Peyer's patch (tissue), 4 donors: ENCODE results near the gene CACNA1G. TPM values are rescaled to one million over a fixed set of nuclear protein-coding genes. Genes with fewer than 3 reads are reported as not detected.

ENCODE experiments used
- DNase-seq, 3 donors: peaks; one replicate each; pipeline ENCODE4 v3.0.0-alpha.2; 2017 to 2019
- H3K27ac ChIP-seq, 4 donors: fragments of 200-600 bp; sonication (generic); one replicate each; pipeline ENCODE4 v1.5.1; 2016 to 2019
- H3K27me3 ChIP-seq, 2 donors: fragments of 200-600 bp; sonication (generic); one replicate each; pipeline ENCODE4 v1.5.1; 2019
- H3K36me3 ChIP-seq, 3 donors: fragments of 200-600 bp; sonication (generic); one replicate each; pipeline ENCODE4 v1.5.1; 2016 to 2019
- H3K4me1 ChIP-seq, 4 donors: fragments of 200-600 bp; sonication (generic); one replicate each; pipeline ENCODE4 v1.5.1; 2016 to 2019
- H3K4me3 ChIP-seq, 4 donors: fragments of 200-600 bp; sonication (generic); 1 replicate in 3 of 4; 2 replicates in 1 of 4; pipeline ENCODE4 v1.5.1; 2016 to 2019; ENCODE audit warnings: mild to moderate bottlenecking in 1 of 4
- H3K9me3 ChIP-seq, 4 donors: fragments of 200-600 bp; sonication (generic); one replicate each; pipeline ENCODE4 v1.5.1; 2016 to 2019; ENCODE audit warnings: mild to moderate bottlenecking in 1 of 4
- CTCF ChIP-seq, 6 experiments: fragments of 450-650 bp in 4 of 6; fragments of 200-600 bp in 2 of 6; sonication (generic) in 1 of 6; IDR thresholded peaks; one replicate each; pipeline ENCODE4 v1.5.1; 2017 to 2019; ENCODE audit warnings: antibody characterized with exemption in 6 of 6, mild to moderate bottlenecking in 3 of 6, moderate library complexity in 1 of 6
- POLR2A ChIP-seq, 2 donors: fragments of 450-650 bp; IDR thresholded peaks; one replicate each; pipeline ENCODE4 v1.5.1; 2017; ENCODE audit warnings: antibody characterized with exemption in 2 of 2, mild to moderate bottlenecking in 2 of 2, moderate library complexity in 2 of 2
- total RNA-seq, 4 donors: library from RNA; depleted of rRNA; stranded (reverse); fragments of >200 nt; gene quantifications; one replicate each; pipeline ENCODE4 v1.1.0, GENCODE V29; 2016

CACNA1G gene
- total RNA-seq, result not detected

- TF ChIP-seq CTCF (IDR thresholded peaks at IDR 0.05) (no peak), POLR2A (IDR thresholded peaks at IDR 0.05) (no peak)
- Histone ChIP-seq H3K36me3 (peaks cover 0 to 5% (median 0%) of the 10 kb centered on the region in 3 donors), H3K9me3 (no peaks in the 10 kb centered on the region), H3K27ac (peak within 1 kb of the TSS in 1 of 4 donors; percentile 38), H3K4me3 (peak within 1 kb of the TSS; percentile 31 to 80 (median 57)), H3K27me3 (peaks cover 0 to 36% of the 10 kb centered on the region in 2 donors), H3K4me1 (peaks cover 0 to 39% (median 30%) of the 10 kb centered on the region in 4 donors)
- peak; percentile 82 to 94 (median 93) for DNase-seq
Measured at GRCh38 chr17:50560185-50560824, at the start of gene CACNA1G. Gene CACNA1G (plus strand): TSS chr17:50560715. CDS start chr17:50561460, 745 bp downstream.

- TF ChIP-seq POLR2A (IDR thresholded peaks at IDR 0.05), result no peak
- no peak for TF ChIP-seq CTCF (IDR thresholded peaks at IDR 0.05)
- no peak for DNase-seq
- no peaks in the 10 kb centered on the region for H3K9me3 ChIP-seq
Measured at GRCh38 chr17:50511058-50511457, 49.5 kb upstream of the CACNA1G start.

GRCh38 chr17:50513495-50513894 is 47.0 kb upstream of the CACNA1G start:
- DNase-seq, result no peak
- Histone ChIP-seq H3K4me1 (peaks cover 0 to 17% (median 6%) of the 10 kb centered on the region in 4 donors), H3K9me3 (no peaks in the 10 kb centered on the region), H3K36me3 (no peaks in the 10 kb centered on the region), H3K27me3 (no peaks in the 10 kb centered on the region), H3K4me3 (no peak overlapping the region), H3K27ac (no peak overlapping the region)
- TF ChIP-seq POLR2A (IDR thresholded peaks at IDR 0.05), result no peak
- TF ChIP-seq CTCF (IDR thresholded peaks at IDR 0.05), result no peak

More at GRCh38 chr17:50511058-50511457, 49.5 kb upstream of the CACNA1G start:
- Histone ChIP-seq H3K27ac (peak overlapping the region in 1 of 4 donors; percentile 16), H3K27me3 (no peaks in the 10 kb centered on the region), H3K36me3 (no peaks in the 10 kb centered on the region), H3K4me1 (peaks cover 0 to 26% (median 6%) of the 10 kb centered on the region in 4 donors), H3K4me3 (no peak overlapping the region)

GRCh38 chr17:50514388-50514787 is 46.1 kb upstream of the CACNA1G start:
- Histone ChIP-seq H3K27me3 (no peaks in the 10 kb centered on the region), H3K27ac (no peak overlapping the region), H3K4me3 (no peak overlapping the region), H3K36me3 (no peaks in the 10 kb centered on the region), H3K9me3 (no peaks in the 10 kb centered on the region), H3K4me1 (peaks cover 0 to 11% (median under 1%) of the 10 kb centered on the region in 4 donors)
- TF ChIP-seq CTCF (IDR thresholded peaks at IDR 0.05) (no peak), POLR2A (IDR thresholded peaks at IDR 0.05) (no peak)
- DNase-seq, result peak in 1 of 3 donors; percentile 10

- Histone ChIP-seq H3K27ac (no peak overlapping the region), H3K4me1 (peaks cover 0 to 11% (median 0%) of the 10 kb centered on the region in 4 donors), H3K9me3 (no peaks in the 10 kb centered on the region), H3K36me3 (no peaks in the 10 kb centered on the region), H3K27me3 (no peaks in the 10 kb centered on the region), H3K4me3 (no peak overlapping the region)
- DNase-seq, result peak in 1 of 3 donors; percentile 30
- TF ChIP-seq CTCF (IDR thresholded peaks at IDR 0.05), result no peak
Measured at GRCh38 chr17:50514936-50515702, 45.4 kb upstream of the CACNA1G start.
